Fibroblast of skin of abdomen (primary cell): ENCODE measurements around the gene DLX1.
"Not testable (repeated sequence)": the region's sequence is repeated elsewhere in the genome, so short reads cannot be mapped to it uniquely, and the experiment has no call there.

ENCODE experiments used
- DNase-seq: peaks from one replicate; pipeline ENCODE4 v3.0.0-alpha.2; 2013

Gene DLX1

DNA sequence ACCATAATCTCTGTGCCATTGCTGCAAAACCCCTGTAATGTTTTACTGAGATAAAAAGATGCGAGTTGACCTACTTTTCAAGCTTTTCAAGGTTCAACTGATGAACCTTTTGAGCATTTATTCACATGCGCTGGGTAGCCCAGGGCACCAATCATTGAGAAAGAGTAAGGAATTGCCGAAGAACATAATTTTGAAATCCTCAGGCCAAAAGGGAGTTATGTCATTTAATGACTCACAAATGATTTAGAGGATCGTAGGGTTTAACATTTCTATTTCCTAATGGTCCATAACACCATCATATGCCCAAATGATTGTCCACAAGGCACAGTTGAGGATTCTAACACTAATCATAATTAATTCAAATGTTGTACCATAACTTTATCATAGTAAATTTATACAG lies 20.2 kb upstream of the DLX1 start:
- no peak for DNase-seq

GRCh38 chr2:172066394-172066886 lies 18.9 kb upstream of the DLX1 start:
- no peak for DNase-seq

DNA sequence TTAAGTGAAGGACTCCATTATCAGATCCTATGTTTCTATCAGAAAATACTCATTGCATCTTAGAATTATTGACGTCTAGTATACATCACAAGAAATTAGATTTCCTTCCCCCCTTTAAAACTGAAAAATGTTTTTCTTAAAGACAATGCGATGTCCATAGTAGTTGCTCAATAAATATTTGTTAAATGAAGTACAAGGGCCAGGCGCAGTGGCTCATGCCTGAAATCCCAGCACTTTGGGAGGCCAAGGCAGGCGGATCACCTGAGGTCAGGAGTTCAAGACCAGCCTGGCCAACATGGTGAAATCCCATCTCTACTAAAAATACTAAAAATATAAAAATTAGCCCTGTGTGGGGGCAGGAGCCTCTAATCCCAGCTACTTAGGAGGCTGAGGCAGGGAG lies 17.4 kb upstream of the DLX1 start:
- DNase-seq = not testable (repeated sequence)

DNA sequence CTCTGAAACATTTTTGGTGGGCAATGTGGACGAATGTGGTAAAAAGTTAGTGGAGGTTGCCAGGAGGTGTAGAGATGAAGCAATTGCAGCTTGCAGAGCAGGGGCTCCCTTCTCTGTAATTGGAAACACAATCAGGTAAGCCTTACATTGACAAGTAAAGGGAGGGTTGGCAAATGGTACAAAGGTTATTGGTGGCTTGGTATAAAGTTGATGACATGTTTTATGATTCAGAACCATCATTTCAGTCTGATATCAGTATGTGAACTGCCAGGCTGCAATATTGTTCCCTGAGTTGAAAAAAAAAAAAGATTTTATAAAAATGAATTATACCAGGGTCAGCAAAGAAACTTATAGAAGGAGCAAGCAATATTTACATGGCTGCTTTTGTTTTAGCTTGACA lies 14.4 kb upstream of the DLX1 start:
- no peak for DNase-seq

DNA sequence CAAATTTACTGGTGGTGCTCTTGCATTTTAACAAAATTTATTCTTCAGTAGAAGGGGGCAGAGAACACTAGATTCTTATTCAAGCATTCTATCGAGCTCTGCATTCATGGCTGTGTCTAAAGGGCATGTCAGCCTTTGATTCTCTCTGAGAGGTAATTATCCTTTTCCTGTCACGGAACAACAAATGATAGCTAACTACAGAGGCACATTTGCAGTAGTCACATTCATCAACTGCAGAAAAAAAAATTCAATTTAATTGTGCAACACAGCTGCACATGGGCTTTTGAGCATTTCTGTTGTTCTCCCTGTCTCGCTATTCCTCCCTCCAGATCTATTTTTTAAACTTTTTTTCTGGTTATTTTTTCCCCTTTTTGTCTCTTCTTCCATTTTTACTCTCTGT lies 13.0 kb upstream of the DLX1 start:
- DNase-seq = no peak

DNA sequence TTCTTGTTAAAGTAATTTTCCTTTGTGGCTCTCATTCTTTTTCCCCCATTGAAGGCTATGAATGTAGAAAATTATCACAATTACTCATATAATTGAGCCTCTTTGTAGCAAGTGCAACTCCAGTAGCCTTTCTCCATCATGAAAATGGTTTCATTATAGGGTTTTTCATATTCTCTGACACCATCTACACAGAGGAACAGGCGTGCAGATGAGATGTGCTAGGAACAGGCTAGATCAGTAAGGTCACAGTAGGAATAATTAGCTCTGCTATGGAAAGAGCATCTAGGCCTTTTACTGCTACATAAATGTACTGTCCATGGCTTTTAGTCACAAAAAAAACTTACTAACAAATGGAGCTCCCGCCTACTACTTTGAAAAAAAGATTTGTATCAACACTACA lies 12.6 kb upstream of the DLX1 start:
- DNase-seq = no peak

DNA sequence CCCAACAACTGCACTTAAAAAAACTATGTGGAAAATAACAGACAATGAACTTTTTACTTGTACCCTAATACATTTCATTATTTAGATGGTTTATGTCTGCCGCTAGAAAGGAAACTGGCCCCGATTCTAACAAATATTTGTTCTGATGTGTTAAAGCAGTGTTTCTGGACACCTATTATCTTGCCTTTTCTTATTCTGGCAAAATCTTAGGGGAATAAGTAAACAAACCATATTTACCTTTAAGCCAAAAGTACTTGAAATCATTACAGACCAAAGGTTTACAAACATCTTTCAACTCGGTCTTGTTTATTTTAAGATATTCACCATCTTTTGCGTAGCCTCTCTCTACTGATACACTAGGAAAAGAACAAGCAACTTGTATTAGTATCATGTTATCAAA lies 11.8 kb upstream of the DLX1 start:
- no peak for DNase-seq

- DNase-seq = no peak
These were observed 11.1 kb upstream of the DLX1 start for GRCh38 chr2:172074254-172074653.

- DNase-seq = no peak
These were observed 5.9 kb upstream of the DLX1 start for GRCh38 chr2:172079416-172079815.

GRCh38 chr2:172079838-172080640 lies 5.3 kb upstream of the DLX1 start:
- DNase-seq = no peak

DNA sequence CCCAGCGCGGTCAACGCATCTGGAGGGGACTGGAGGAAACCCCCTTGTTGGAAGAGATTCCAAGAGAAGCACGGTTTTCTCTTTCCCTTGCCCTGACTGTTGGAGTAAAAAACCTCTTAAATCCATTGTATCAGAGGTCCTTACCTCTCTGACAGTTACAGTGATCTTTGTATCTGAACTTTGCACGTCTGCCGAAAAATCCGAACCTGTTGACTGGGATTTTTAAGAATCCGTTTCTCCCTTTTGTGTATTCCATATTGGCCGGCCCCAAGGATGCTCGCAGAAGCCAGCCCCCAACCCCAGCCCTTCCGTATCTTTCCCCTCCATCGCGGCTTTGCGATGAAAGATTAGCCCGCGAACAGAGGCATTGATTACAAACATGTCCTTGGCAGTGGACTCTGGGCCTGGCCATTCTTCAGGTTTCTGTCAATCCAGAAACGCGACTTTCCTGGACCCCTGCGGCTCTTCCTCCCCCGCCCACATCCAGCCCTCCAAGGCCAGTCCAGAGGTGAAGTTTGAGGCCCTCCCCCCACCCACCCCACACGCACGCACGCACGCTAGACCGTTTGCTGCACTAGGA lies 4.6 kb upstream of the DLX1 start:
- DNase-seq = no peak

- DNase-seq = no peak
These were observed 3.9 kb upstream of the DLX1 start for GRCh38 chr2:172081221-172082022.

- DNase-seq = no peak
These were observed 3.0 kb upstream of the DLX1 start for GRCh38 chr2:172082105-172082943.

DNA sequence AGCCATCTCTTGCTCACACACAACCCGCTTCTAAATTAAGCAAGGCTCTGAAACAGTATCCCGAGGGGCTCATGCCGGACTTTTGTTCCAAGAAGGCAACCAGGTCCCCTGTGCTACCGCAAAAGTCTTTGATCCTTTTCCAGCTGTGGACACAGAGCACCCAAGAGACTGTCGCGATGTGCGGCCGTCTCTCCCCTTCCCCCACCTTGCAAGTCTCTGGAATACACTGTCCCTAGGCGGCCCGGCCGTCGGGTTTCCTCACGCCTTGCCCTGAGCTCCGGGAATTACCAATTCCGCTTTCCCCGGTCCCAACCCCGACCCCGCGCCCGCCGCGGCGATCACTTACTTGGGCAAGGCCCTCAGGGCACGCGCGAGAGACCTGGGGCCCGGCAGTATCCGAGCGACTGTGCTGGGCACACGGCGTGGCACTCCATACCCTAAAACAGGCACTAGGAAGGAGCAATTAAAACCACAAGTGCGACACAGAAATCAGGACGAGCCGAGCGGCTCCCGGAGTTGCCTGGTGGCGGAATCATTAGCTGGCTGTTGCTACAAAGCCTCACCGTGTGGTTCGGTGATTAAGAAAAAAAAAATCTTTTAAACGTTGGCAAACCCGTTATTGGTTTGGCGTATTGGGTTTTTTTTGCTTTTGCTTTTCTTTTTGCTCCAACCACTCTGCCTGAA lies 2.2 kb upstream of the DLX1 start:
- DNase-seq = no peak

GRCh38 chr2:172083628-172084394 lies 1.5 kb upstream of the DLX1 start:
- no peak for DNase-seq

GRCh38 chr2:172084395-172084644 lies 987 bp upstream of the DLX1 start:
- DNase-seq = no peak

DNA sequence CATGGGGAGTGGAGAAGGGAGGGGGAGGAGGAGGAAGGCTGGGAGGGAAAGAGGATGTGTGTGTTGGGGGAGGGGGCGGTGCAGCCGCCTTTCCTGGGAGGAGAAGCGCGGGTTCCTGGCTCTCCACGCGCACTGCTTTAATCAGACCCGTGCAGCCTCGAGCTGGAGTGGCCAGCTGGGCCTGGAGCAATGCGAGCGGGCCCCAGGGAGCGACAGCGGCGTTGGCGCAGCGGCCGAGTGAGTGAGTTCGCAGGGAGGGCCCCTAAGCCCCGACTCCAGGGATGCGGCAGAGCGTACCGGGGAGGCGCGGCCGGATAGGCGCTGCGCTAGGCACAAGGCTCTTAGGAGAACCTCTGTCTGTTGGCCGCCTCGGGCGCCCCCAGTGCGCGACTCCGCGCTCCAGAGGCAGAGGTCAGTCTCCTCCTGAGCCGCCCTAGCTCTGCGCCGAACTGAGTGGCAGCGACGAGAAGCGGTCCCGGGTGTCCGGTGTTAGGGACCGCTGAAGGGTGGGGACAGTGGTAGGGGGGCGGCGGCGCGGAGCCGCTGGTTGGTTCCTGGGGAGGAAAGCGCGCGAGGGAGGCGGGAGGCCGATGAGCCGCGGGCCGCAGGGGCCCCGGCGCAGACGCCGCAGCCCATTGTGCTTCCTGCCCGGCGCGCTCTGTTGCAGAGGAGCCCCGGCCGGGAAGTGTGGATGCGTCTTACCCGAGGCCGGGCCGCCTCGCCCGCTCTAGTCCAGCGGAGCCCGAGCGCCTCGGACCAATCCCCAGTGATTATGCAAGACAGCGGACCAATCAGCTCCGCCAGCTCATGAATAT lies 455 bp upstream of the DLX1 start:
- DNase-seq = peak; percentile 95

GRCh38 chr2:172086241-172087206 lies 1.2 kb downstream of the DLX1 start:
- no peak for DNase-seq

DNA sequence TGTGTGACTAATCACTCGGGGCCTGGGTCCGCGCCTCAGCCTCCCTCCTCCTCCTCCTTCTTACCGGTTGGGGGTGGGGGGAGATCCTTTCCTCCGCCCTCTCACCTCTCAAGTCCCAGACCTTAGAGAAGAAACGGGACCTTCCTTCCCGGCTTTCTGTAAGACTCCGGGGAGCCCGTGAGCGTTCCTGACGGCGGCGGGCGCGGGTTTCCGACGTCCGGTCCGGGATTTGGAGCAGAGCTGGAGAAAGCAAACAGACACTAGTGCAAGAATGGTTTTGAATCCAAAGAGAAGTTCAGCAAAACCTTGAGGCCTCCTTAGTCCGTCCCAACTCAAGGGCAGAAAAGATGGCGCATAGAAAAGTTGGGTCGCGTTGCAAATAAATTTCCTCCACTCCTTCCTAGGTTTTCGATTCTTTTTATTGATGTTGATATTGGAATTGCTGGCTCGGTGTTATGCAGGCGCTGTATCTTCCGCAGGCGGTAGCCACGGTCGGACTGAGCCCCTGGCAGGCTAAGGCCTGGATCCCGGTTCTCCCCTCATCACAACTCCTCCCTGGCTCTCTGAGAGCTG lies 2.0 kb downstream of the DLX1 start:
- no peak for DNase-seq
